ENCODE measurements around the gene KCNJ18.
"Not testable (repeated sequence)": the region's sequence is repeated elsewhere in the genome, so short reads cannot be mapped to it uniquely, and the experiment has no call there.

The KCNJ18 gene

DNA sequence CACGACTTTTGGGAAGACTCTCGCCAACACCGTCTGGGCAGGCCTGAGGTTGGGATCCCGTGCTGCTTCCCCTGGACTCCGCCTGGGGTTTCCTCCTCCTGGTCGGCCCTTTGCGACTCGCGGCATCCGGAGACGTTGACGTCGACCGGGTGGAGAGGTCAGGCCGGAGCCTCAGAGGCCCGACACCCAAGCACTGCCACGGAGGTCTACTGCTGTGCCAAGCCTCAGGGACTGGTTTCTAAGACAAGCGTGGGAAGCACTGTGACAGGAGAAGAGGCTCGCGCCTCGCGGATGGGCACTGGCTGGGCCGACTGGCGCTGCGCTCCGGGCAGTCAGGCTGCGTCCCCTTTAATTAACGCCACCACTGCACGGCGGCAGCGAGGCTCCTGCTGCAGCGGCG, 7.9 kb upstream of the KCNJ18 start:
- not testable (repeated sequence) for DNase-seq (ENCODE audit: low read depth, low spot score)

DNA sequence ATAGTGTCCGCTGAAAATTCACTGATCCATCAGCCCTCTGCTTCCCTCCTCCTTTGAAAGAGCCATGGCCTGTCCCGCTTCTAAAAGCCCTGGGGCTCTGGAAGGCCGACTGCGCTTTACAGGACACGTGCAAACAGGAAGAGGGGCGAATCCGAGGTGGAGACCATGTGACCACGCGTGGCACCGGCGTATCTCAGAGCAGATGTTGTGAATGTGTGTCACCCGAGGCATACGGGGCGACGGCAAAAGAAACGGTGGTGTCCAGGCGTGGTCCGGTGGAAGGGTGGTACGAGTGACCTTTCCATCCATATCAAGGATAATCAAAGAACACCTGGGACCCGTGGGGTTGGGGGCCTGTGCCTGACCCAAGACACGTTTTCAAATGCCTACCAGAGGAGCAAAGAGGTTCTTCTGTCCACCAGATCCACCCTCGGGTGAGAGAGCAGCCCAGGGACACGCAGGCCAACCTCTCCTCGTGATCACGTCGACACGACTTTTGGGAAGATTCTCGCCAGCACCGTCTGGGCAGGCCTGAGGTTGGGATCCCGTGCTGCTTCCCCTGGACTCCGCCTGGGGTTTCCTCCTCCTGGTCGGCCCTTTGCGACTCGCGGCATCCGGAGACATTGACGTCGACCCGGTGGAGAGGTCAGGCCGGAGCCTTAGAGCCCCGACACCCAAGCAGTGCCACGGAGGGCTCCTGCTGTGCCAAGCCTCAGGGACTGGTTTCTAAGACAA, 7.1 kb upstream of the KCNJ18 start:
- not testable (repeated sequence) for DNase-seq (ENCODE audit: low read depth, low spot score)

DNA sequence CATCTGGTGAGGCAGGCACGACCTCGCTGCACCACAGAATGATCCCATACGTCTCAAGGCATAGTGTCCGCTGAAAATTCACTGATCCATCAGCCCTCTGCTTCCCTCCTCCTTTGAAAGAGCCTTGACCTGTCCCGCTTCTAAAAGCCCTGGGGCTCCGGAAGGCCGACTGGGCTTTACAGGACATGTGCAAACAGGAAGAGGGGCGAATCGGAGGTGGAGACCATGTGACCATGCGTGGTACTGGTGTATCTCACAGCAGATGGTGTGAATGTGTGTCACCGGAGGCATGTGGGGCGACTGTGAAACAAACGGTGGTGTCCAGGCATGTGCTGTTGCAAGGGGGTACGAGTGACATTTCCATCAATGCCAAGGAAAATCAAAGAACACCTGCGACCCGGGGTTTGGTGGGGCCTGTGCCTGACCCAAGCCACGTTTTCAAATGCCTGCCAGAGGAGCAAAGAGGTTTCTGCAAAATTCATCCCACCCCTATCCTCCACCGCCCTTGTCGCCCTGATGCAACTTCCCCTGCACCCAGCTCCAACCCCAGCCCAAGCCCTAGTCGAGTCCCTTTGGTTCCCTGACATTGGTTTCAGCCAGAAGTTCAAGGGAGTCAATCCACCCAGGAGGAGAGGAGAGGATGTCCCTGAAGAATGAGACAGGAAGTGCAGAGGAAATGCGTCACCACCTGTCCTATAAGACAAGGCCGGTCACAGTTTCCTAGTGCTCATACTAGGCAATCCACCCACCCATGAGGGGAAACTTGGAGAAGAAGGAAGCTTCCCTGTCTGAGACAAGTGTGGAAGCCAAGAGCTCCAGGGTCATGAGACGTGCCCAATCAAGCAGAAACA, 5.9 kb upstream of the KCNJ18 start:
- no peak for DNase-seq (ENCODE audit: low read depth, low spot score)

DNA sequence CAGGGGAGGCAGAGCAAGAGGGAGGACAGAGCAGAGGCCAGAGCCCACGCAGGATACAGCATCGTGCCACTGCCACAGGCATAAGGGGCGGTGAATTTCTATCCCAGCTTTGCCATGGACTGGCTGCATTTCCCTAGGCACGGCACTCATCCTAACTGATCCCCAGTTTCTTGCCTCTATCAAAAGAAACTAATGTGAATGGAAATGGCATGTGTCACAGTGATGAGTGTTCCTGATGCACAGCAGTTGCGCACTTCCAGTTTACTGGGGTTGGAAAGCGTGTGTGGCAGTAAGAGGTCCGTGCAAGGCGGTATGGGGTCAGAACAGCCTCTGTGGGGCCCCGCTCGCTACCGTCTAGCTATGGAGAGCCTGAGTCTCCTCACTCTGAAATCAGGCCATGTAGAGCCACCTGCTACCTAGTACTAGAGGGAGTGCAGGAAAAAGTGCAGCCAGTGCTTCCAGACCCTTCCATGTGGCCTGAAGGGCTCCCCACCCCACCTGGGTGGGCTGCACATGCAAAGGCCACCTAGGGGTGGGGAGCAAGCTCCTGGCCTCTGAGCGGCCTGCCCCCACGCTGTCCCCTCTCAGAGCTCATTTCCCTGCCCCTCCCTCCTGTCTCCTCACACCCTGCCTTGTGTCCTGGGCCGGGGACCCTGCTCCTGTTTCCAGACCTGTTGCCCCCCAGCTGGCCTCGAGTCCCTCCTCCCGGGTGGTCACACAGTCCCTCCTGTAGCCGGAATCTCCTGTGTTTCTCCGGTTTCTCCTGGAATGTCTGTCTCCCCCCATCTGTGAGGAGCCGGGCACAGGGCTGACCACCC, 5.0 kb upstream of the KCNJ18 start:
- DNase-seq (ENCODE audit: low read depth, low spot score) = no peak

DNA sequence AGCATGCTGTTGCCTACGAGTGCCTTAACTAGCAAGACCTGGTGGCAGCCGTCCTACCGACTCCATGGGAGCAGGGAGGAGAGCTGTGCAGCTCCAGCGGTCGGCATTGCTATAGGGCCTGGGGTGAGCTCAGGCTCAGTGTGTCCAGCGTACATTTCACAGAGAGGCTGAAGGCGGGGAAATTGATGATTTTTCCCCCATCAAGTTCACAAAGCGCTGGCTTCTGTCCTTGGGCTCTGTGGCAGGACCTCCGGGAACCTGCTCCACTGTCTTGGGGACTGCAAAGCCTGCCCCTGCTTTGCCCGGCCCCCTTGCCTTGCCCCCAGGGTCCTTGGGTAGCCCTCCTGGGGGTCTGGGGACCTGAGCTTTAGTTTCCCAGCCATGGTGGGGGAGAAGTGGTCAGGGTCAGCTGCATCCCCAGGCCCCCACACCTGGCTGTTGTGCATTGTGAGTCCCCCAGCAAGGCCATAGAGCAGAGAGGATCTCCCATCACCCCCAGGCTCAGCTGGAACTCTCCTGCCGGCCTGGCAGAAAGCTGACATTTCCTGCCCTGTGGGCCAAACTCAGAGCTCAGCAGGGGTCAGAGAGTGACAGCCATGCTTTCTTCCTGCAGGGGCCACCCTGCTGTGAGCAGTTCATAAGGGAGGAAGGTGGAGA, 3.9 kb upstream of the KCNJ18 start:
- no peak for DNase-seq (ENCODE audit: low read depth, low spot score)

DNA sequence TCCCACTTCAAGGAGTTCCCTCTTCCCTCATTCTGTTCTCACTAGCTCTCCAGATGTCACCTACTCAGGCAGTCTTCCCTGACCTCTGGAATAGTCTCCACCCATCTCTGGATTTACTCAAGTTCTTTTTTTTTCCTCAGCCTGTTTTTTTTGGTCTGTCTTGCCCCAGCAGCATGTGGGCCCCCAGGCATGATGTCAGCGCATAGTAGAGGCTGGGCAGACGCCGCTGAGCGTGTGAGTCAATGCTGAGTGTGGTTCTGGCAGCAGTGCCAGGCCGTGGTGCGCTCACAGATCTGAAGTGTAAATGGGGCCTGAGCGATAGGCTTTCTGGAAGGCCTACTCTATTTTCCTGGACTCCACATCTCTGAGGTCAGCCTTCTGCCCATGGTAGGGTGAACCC, 2.7 kb upstream of the KCNJ18 start:
- DNase-seq (ENCODE audit: low read depth, low spot score) = no peak

DNA sequence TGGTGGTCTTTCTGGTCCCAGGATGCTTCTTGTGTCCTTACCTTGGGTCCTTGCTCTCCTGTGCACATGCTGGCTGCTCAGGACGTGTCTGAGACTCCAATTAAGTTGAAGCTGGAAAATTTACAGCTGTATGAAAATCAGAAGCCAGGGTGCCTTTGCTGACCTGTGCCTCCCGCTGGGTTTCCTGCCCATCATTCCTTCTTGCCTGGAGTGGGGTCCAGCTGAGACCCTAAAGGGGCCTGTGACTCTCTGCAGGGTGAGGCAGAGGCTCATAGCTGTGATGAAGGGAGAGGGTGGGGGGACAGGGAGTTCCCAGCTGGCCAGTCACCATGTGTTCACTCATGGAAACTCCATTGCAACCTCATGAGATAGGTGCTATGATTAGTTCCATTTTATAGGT, 1.5 kb upstream of the KCNJ18 start:
- not testable (repeated sequence) for DNase-seq (ENCODE audit: low read depth, low spot score)

DNA sequence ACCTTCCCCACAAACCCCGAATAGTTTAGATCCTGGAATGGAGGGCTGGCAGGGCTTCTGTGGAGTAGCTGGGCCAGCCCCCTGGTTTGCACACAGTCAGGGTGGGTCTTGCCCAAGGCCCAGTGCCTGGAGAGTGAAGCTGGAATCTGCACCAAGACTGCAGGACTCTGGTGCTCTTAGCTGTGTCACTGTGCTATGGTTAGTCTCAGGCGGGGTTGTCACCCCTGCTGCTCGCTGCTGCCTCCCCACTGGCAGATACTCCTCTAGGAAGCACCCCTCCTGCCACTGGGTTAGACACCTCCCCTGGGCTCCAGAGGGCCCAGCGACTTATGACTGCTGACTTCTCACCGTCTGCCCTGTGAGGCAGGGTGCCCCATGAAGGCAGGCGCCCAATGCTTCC, 842 bp upstream of the KCNJ18 start:
- DNase-seq (ENCODE audit: low read depth, low spot score) = not testable (repeated sequence)

DNA sequence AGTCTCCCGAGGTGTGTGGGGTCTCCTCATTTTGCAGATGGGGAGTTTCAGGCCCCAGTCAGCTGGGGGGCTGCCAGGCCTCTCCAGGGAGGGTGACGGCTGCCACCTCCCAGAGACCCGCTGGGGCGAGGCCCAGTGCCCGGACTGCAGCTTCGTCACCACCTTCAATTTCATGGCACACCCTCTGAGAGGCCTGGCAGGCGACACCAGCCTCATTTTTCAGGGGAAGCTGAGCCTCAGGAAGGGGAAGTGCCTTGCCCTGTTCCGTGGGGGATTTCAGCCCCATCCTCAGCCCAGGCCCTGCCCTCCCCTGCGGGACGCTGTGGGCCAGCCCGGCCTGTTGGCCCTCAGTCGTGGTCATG, 362 bp downstream of the KCNJ18 start:
- not testable (repeated sequence) for DNase-seq (ENCODE audit: low read depth, low spot score)

DNA sequence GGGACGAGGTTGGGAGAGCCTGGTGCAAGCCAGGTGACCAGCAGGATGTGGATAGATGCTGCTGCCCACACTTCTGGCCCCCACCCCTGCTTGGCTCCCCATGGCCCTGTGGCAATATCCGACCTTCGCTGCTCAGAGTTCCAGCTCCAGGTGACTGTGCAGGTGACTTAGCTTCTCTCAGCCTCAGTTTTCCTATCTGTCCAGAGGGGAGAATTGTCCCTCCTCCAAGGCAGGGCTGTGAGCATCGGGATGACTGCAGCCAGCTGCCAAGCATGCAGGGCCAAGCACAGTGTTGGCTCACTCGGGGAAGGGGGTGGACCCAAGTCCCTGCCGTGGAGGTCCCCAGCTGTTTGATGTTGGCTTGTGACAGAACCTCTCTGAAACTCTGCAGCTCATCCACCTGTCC, 1.1 kb downstream of the KCNJ18 start:
- DNase-seq (ENCODE audit: low read depth, low spot score) = not testable (repeated sequence)

DNA sequence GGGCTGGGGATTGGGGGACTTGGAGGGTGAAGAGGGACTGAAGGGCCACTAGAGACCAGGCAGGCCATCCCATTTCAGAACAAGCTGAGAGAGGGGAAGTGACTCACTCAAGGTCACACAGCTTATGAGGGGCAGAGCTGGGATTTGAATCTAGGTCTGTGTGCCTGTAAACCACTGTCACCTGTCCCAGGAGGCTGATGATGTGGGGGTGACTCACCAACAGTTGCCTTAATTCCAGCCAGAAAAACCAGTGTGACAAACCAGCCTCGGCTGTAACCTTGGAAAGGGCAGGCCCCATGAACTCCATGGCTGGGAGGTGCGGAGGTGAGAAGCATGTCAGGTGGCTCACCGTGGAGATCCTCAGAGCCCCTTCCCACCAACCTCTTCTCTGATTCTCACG, 1.6 kb downstream of the KCNJ18 start:
- DNase-seq (ENCODE audit: low read depth, low spot score) = not testable (repeated sequence)

DNA sequence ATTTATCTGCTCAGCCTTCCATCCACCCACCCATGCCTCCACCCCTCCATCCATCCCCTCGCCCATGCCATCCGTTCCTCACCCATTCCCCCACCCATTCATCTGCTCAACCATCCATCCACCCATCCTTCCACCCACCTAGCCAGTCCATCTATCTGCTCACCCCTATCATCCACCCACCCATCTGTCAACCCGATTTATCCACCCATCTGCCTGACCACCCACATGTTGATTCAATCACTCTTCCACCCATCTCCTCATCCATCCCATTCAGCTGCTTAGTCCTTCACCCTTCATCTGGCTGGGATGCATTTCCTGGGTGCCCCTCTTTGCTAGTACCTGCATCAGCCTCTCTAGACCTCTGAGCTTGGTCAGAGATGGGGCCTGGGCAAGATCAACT, 3.9 kb downstream of the KCNJ18 start:
- not testable (repeated sequence) for DNase-seq (ENCODE audit: low read depth, low spot score)

DNA sequence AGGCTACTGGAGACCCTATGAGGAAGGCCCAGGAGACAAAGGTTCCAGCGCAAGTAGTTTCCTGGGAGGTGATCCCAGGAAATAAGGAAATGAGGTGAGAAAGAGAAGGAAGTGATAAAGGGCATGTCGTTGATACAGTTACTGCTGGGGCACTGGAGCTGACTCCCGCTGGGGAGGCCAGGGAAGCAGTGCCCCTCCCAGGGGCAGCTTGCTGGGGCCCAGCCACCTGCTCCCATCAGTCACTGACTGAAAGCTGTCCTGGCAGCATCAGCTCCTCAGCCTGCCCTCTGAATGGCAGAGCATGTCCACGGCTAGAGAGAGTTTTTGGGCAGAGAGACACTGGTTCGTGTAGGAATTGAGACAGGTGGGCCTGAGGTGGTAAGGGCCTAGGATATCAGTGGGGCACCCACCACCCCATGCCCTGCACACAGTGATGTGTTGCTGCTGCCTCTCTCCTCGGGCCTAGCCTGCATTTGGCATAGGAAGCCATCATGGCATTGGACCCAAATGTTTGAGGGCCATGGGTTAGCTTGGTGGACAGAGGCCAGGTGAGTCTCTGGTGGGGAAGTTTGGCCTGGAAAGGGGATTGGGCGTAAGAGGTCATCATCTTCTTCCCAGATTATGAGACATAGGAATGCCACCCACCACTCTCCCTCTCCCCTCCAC, 4.7 kb downstream of the KCNJ18 start:
- DNase-seq (ENCODE audit: low read depth, low spot score) = not testable (repeated sequence)

DNA sequence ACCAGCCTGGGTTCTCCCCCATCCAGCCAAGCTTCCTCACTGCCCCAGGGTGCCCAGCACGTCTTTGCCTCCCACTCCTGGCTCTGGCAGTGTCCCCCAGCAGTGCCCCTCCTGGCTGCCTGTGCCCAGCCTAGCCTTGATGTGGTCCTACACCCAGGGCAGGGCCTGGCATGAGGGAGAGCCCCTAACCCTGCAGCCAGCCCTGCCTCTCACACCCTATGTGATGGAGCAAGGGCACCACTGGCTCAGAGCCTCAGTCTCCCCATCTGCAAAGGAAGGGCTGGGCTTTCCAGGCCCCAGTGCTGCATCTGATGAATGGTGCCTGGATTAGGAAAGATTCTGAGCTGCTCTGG, 5.2 kb downstream of the KCNJ18 start:
- not testable (repeated sequence) for DNase-seq (ENCODE audit: low read depth, low spot score)

DNA sequence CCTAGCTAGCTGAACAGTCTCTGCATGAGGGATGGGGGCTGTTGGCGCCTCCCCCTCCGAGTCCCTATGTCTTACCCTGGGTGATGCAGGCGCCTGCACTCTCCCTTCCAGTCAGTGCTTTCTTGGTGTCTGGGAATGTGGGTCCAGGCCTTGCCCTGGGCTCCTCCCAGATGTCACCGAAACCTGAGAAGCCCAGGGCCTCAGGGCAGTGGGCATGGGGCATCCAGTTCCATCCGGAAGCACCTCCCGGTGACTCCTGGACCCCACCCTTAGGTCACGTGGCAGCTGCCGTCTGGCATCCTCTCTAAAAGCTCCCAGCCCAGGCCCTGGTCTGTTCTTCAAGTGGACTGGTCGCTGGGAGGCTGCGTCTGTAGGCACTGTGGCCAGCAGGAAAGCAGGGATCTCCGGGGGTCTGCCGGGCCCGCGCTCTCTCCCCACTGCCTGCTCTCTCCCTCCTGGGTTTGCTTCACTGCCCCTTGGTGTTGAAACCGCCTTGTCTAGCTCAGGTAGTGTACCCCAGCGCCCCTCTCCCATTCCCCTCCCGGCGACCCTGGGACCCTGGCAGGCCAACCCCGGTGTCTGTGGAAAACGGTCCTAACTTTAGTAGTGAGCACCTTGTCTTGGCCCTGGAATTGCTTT, 6.2 kb downstream of the KCNJ18 start:
- not testable (repeated sequence) for DNase-seq (ENCODE audit: low read depth, low spot score)

DNA sequence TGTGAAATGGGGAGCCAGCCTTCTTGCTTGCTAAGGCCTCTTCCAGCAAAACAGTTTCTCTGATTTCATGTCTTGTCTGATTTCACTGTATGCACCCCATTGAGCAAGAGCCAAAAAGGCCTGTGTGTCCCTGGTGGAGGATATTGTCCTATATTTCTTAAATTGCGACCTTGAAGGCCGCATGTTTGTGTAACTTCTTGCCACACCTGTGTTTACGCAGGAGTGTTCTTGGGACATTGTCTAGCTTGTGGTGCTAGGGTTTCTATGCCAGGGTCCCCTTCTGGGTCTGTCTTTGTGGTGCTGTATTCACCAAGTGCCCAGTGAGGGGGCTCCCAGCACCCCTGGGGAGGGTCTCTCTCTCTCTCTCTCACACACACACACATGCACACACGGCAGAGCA, 6.8 kb downstream of the KCNJ18 start:
- DNase-seq (ENCODE audit: low read depth, low spot score) = not testable (repeated sequence)

DNA sequence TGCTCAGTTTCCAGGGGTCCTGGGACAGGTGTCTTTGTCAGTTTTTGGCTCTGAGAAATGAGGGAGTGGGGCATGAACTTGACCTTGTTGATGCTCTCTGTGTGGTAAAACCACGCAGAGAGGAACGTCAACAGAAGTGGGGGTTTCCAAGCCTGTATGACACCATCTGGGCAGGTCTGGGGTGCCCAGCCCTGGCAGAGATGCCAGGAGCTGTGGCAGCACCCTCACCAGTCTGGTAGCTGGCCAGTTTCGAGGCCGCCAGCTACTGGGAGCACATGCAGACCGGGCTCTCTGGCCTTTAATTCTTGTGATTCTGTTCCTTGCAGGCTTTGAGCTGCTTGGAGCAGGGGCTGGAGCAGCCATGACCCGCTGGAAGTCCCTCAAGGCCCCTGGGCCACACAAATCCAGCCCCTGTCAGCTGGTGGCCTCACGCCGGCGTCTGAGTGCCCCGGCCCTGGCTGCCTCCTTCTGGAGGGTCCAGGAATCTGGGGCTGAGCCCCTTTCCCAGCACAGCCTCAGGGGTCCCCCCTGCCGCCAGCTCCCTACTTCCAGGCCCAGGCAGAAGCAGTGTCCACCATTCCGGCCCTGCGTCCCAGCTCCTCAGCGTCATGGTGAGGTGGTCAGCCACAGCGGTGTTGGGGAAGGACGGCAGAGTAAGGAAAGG, 7.4 kb downstream of the KCNJ18 start:
- not testable (repeated sequence) for DNase-seq (ENCODE audit: low read depth, low spot score)

DNA sequence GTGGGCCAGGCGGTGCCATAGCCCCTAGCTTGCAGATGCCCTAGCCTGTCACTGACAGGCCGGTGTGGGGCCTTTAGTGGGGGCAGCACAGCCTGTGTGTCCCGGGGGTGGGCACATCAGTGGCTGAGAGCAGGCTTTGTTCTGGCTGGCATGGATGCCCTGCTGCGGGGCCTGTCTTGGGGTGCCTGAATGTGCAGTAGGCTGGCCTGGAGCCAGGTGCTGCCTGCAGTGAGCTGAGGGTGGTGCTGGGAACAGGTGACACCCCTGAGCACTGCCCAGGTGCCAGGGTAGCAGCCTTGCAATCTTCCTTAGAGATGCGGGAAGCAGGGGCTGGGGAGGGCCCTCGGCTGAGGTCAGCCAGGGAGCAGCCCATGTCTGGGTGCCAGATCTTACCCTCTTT, 8.8 kb downstream of the KCNJ18 start:
- not testable (repeated sequence) for DNase-seq (ENCODE audit: low read depth, low spot score)

DNA sequence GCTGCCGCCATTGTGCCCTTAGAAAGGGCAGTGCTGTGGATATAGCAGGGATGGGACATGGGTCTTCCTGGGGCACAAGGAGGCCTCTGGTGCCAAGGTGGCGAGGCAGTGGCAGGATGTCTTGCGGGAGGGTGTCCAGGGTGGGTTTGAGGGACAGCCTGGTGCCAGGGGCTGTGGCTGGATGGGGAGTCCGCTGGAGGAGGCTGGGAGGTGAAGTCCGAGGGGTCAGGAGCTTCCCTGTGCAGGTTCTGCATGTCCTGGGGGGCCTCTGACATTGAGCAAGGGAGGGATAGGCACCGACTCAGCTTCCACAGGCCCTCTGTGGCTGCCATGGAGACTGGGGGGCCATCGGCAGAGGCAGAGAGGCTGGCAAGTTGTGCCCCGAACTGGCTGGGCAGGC, 9.7 kb downstream of the KCNJ18 start:
- not testable (repeated sequence) for DNase-seq (ENCODE audit: low read depth, low spot score)

DNA sequence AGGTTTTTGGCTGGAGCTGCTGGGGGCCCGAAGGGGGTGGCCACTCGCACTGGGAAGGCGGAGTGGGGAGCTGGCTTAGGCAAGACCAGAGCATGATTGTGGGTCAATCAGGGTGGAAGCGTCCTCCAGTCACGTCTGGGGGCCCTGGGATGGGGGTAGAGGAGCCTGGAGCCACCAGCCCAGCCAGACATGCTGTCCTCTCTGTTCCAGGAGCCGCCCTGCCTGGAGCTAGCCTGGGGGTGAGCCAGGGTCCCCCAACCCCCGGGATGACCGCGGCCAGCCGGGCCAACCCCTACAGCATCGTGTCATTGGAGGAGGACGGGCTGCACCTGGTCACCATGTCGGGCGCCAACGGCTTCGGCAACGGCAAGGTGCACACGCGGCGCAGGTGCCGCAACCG, 10.2 kb downstream of the KCNJ18 start:
- not testable (repeated sequence) for DNase-seq (ENCODE audit: low read depth, low spot score)
